ENCODE results near the gene CHPT1.

DNA sequence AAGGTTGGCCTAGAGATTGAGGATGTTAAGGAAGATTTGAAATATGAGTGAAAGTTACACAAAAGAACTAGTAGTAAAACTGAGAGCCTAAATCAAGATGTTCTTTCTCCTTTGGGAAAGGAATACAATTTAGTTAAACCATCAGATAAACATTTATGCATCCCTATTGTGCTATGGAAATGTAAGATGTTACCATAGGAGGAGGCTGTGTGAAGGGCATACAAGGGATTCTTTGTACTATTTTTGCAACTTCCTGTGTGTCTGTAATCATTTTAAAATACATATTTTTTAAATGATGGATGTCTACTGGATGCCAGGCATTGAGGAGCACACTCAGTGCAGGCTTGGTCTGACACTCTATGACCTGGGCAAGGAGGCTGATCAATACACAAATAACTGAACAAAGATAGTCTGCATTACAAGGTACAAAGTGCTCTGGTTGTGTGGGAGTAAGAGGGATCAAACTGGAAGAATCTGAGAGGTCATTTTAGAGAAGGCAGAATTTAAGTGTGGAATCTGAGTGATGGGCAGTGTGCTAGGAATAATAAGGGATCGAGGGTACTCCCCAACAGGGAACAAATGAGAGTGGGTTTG lies 5.8 kb upstream of the CHPT1 start:
- TF ChIP-seq, protein P1, sequence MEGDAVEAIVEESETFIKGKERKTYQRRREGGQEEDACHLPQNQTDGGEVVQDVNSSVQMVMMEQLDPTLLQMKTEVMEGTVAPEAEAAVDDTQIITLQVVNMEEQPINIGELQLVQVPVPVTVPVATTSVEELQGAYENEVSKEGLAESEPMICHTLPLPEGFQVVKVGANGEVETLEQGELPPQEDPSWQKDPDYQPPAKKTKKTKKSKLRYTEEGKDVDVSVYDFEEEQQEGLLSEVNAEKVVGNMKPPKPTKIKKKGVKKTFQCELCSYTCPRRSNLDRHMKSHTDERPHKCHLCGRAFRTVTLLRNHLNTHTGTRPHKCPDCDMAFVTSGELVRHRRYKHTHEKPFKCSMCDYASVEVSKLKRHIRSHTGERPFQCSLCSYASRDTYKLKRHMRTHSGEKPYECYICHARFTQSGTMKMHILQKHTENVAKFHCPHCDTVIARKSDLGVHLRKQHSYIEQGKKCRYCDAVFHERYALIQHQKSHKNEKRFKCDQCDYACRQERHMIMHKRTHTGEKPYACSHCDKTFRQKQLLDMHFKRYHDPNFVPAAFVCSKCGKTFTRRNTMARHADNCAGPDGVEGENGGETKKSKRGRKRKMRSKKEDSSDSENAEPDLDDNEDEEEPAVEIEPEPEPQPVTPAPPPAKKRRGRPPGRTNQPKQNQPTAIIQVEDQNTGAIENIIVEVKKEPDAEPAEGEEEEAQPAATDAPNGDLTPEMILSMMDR (conservative IDR thresholded peaks at IDR 0.05; ENCODE audit: low read depth in 2 of 2) = no peak
- no peak for TF ChIP-seq EZH2phosphoT487 (IDR thresholded peaks at IDR 0.05; ENCODE audit: unreplicated experiment)
